GM12878 (cell line): ENCODE results near the gene CTIF. TPM values are rescaled to one million over a fixed set of nuclear protein-coding genes. Genes with fewer than 3 reads are reported as not detected.

Experiments used
- BRCA1 ChIP-seq: IDR thresholded peaks from 2 replicates; pipeline ENCODE4 v1.6.1; 2011; ENCODE audit warnings: low read depth, low read length, improper control_type of control experiment
- CHD4 ChIP-seq: fragments of 200-600 bp; sonication (generic); IDR thresholded peaks from 2 replicates; pipeline ENCODE4 v1.6.1; 2016; ENCODE audit warnings: mild to moderate bottlenecking
- IKZF2 ChIP-seq, 2 experiments: fragments of 450-650 bp; IDR thresholded peaks; 2 replicates each; pipeline ENCODE4 v1.6.1; 2017; ENCODE audit warnings: mild to moderate bottlenecking in 2 of 2, moderate library complexity in 2 of 2
- PKNOX1 ChIP-seq: fragments of 450-650 bp; IDR thresholded peaks from 2 replicates; pipeline ENCODE4 v1.6.1; 2016; ENCODE audit warnings: mild to moderate bottlenecking
- STAT1 ChIP-seq: fragments of 450-650 bp; conservative IDR thresholded peaks from 2 replicates; pipeline ENCODE4 v1.6.1; 2014; ENCODE audit warnings: antibody characterized with exemption, mild to moderate bottlenecking
- TCF3 ChIP-seq: IDR thresholded peaks from 2 replicates; pipeline ENCODE4 v1.6.1; 2012; ENCODE audit warnings: low read depth, mild to moderate bottlenecking, low read length, borderline replicate concordance; ENCODE audit not compliant: insufficient read depth
- WRNIP1 ChIP-seq: IDR thresholded peaks from 2 replicates; pipeline ENCODE4 v1.6.1; 2011; ENCODE audit warnings: low read depth, low read length, improper control_type of control experiment, borderline replicate concordance
- ZBTB4 ChIP-seq: fragments of 450-650 bp; formaldehyde crosslinking; IDR thresholded peaks from 2 replicates; pipeline ENCODE4 v1.4.0; 2022; ENCODE audit warnings: mild to moderate bottlenecking, moderate library complexity
- ZNF217 ChIP-seq: fragments of 450-650 bp; IDR thresholded peaks from 2 replicates; pipeline ENCODE4 v1.6.1; 2017; ENCODE audit warnings: antibody characterized with exemption, mild to moderate bottlenecking
- polyA plus RNA-seq, 11 experiments: library from polyadenylated mRNA; depleted of rRNA in 4 of 11; unstranded in 6 of 11; stranded (reverse) in 5 of 11; fragments of >200 nt; fragmentation: Nextera tagmentation in 4 of 11; fragmentation: Illumina TruSeq in 1 of 11; extraction: Ambion mirVana in 4 of 11; extraction: Trizol in 1 of 11; gene quantifications; 1 replicate in 1 of 11; 2 replicates in 10 of 11; pipeline versions ENCODE4 v1.2.1 to v1.2.3, GENCODE V29; 2011 to 2016; ENCODE audit warnings: inconsistent platforms in 2 of 11, missing spikeins in 2 of 11, low read depth in 1 of 11
- total RNA-seq, 4 experiments: library from RNA; depleted of rRNA in 3 of 4; stranded (reverse); fragments of >200 nt in 3 of 4; fragmentation: Illumina TruSeq in 1 of 4; extraction: Trizol in 1 of 4; gene quantifications; 2 replicates each; pipeline versions ENCODE4 v1.2.1 to v1.2.3, GENCODE V29; 2013 to 2021
- TF ChIP-seq, protein P1 (sequence below): fragments of 150-350 bp; IDR thresholded peaks from 2 replicates; pipeline ENCODE4 v1.6.1; 2014; ENCODE audit warnings: mild to moderate bottlenecking, low read depth, low read length

Gene CTIF
- total and polyA plus RNA-seq, 10 of the 15 experiments (the other 5 are each of a cell fraction or from before 2014, with no cell fraction given), result 0.06 to 11.6 (median 2.5) TPM

- no peak for TF ChIP-seq ZBTB4 (CRISPR knock-in tag)
- no peak for TF ChIP-seq WRNIP1
- TF ChIP-seq ZNF217, result no peak
- TF ChIP-seq, protein P1, sequence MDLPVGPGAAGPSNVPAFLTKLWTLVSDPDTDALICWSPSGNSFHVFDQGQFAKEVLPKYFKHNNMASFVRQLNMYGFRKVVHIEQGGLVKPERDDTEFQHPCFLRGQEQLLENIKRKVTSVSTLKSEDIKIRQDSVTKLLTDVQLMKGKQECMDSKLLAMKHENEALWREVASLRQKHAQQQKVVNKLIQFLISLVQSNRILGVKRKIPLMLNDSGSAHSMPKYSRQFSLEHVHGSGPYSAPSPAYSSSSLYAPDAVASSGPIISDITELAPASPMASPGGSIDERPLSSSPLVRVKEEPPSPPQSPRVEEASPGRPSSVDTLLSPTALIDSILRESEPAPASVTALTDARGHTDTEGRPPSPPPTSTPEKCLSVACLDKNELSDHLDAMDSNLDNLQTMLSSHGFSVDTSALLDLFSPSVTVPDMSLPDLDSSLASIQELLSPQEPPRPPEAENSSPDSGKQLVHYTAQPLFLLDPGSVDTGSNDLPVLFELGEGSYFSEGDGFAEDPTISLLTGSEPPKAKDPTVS, result no peak
- TF ChIP-seq STAT1, result no peak
- no peak for TF ChIP-seq CHD4
- TF ChIP-seq TCF3, result no peak
- TF ChIP-seq PKNOX1, result no peak
- no peak for TF ChIP-seq IKZF2 (IDR thresholded peaks at IDR 0.05)
- no peak for TF ChIP-seq BRCA1
- TF ChIP-seq, all 136 proteins: peak for 0
Measured at GRCh38 chr18:48627216-48627615, 88.4 kb downstream of the CTIF start (continued).
